PFSK-1 (cell line): Measurements from ENCODE around the gene AOPEP.

Experiments used
- FOXP2 ChIP-seq: optimal IDR thresholded peaks from 2 replicates; pipeline ENCODE3; 2011; ENCODE audit warnings: borderline replicate concordance, control low read depth, inconsistent platforms; ENCODE audit not compliant: insufficient read depth; ENCODE audit errors: extremely low read length, extremely low read depth
- POLR2AphosphoS5 ChIP-seq: IDR thresholded peaks from 2 replicates; pipeline ENCODE4 v1.6.1; 2012; ENCODE audit warnings: low read depth, mild to moderate bottlenecking, control low read depth, low read length, moderate library complexity
- SIN3A ChIP-seq: IDR thresholded peaks from 2 replicates; pipeline ENCODE4 v1.6.1; 2012; ENCODE audit warnings: mild to moderate bottlenecking, low read length, moderate library complexity, borderline replicate concordance; ENCODE audit not compliant: insufficient read depth
- TAF1 ChIP-seq: IDR thresholded peaks from 2 replicates; pipeline ENCODE4 v1.6.1; 2012; ENCODE audit warnings: low read length, control low read depth, borderline replicate concordance; ENCODE audit not compliant: insufficient read depth
- TF ChIP-seq, protein P1 (sequence below), 2 experiments: IDR thresholded peaks; 2 replicates each; pipeline versions ENCODE4 v1.6.1 to v1.8.0; 2011 to 2012; ENCODE audit warnings: low read depth in 2 of 2, low read length in 2 of 2, control low read depth in 1 of 2, inconsistent platforms in 1 of 2, mild to moderate bottlenecking in 1 of 2, moderate library complexity in 1 of 2; ENCODE audit not compliant: insufficient read depth in 1 of 2

Gene AOPEP

GRCh38 chr9:95085036-95085770, 358.7 kb downstream of the AOPEP start:
- TF ChIP-seq POLR2AphosphoS5 (no peak), FOXP2 (no peak), TAF1 (no peak), SIN3A (no peak)
- TF ChIP-seq, protein P1, sequence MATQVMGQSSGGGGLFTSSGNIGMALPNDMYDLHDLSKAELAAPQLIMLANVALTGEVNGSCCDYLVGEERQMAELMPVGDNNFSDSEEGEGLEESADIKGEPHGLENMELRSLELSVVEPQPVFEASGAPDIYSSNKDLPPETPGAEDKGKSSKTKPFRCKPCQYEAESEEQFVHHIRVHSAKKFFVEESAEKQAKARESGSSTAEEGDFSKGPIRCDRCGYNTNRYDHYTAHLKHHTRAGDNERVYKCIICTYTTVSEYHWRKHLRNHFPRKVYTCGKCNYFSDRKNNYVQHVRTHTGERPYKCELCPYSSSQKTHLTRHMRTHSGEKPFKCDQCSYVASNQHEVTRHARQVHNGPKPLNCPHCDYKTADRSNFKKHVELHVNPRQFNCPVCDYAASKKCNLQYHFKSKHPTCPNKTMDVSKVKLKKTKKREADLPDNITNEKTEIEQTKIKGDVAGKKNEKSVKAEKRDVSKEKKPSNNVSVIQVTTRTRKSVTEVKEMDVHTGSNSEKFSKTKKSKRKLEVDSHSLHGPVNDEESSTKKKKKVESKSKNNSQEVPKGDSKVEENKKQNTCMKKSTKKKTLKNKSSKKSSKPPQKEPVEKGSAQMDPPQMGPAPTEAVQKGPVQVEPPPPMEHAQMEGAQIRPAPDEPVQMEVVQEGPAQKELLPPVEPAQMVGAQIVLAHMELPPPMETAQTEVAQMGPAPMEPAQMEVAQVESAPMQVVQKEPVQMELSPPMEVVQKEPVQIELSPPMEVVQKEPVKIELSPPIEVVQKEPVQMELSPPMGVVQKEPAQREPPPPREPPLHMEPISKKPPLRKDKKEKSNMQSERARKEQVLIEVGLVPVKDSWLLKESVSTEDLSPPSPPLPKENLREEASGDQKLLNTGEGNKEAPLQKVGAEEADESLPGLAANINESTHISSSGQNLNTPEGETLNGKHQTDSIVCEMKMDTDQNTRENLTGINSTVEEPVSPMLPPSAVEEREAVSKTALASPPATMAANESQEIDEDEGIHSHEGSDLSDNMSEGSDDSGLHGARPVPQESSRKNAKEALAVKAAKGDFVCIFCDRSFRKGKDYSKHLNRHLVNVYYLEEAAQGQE (IDR thresholded peaks at IDR 0.05; ENCODE audit: insufficient read depth in 1 of 2, low read depth in 2 of 2, low read length in 2 of 2), result no peak

GRCh38 chr9:95085861-95086563, 359.5 kb downstream of the AOPEP start:
- TF ChIP-seq, protein P1 (IDR thresholded peaks at IDR 0.05; ENCODE audit: insufficient read depth in 1 of 2, low read depth in 2 of 2, low read length in 2 of 2), result no peak
- TF ChIP-seq FOXP2 (no peak), POLR2AphosphoS5 (no peak), SIN3A (no peak), TAF1 (no peak)

DNA sequence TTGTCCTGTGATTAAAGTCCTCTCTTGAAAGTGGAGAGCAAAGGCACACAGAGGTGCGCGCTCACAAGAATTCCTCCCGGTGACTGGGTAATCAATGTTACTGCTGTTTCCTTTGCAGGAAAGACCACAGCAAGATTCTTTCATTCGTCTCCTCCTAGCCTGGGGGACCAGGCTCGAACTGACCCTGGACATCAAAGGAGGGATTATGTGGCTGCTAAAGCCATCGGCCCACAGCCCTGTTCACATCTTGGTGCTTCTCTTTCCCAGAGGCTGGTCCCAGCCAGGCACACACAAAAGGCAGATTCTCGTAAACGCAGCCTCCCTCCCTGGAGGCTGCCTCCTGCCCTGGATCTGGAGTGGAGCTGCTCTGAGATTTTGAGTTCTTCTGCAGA, 360.1 kb downstream of the AOPEP start:
- TF ChIP-seq FOXP2 (no peak), TAF1 (no peak), POLR2AphosphoS5 (no peak), SIN3A (no peak)
- TF ChIP-seq, protein P1 (IDR thresholded peaks at IDR 0.05; ENCODE audit: insufficient read depth in 1 of 2, low read depth in 2 of 2, low read length in 2 of 2), result no peak

DNA sequence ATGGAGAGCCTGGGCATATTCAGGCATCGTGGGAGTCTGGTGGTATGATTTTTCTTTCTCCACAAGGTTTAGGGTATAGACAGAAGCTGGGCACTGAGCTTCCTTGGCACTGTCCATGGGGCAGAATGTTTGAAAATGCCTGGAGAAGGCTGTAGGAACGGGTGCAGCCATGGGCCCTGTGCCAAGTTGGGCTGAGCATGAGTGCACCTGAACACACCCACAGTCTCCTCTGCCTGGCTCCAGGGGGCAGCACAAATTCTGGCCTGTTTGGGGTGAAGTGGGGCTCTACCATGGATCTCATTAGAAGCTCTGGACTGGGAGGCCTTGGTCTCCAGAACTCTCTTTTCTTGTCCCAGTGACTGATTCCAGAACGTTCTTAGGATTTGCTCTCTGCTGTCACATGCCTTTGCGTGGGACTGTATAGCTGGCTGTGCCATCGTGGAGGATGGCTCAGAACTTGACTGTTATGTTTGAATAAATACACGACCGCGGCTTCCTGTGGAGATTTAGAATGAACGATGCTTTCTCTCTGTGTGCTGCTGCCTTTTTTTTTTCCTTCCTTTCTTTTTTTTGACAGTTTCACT, 361.3 kb downstream of the AOPEP start:
- TF ChIP-seq SIN3A (no peak), POLR2AphosphoS5 (no peak), FOXP2 (no peak), TAF1 (no peak)
- TF ChIP-seq, protein P1 (IDR thresholded peaks at IDR 0.05; ENCODE audit: insufficient read depth in 1 of 2, low read depth in 2 of 2, low read length in 2 of 2), result no peak
